ENCODE results near the gene CATSPERB. TPM values are rescaled to one million over a fixed set of nuclear protein-coding genes. Genes with fewer than 3 reads are reported as not detected.

CATSPERB gene
- total and polyA plus RNA-seq, 10 of the 15 experiments (the other 5 are each of a cell fraction or from before 2014, with no cell fraction given) = not detected

DNA sequence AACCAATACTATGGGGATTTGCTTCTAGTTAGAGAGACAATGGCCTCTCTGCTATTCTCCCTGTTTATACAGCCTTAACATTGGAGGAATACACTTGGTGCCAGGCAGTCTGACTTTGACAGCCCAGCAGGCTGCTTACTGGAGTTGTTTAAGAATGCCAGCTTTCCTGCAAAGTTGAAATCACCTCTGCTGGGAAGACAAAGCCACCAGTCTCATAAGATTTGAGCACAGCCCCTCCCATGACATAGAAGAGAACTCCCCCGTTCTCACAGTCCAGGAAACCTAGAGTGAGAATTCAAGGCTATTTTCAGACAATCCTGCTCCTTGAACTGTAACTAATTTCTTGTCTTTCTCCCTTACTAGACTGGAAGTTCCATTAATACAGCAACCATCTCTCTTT, 21.1 kb upstream of the CATSPERB start:
- H3K4me1 ChIP-seq (ENCODE audit: control insufficient read depth, insufficient read depth, low read length) = no peaks in the 10 kb centered on the region
- no peaks in the 10 kb centered on the region for H3K9me3 ChIP-seq (replicated peaks; ENCODE audit: control insufficient read depth, insufficient read depth, low read length)
- TF ChIP-seq EZH2 (IDR thresholded peaks at IDR 0.05; ENCODE audit: borderline replicate concordance, control insufficient read depth, low read depth, low read length) = no peak
- no peak for TF ChIP-seq NFYB (IDR thresholded peaks at IDR 0.05; ENCODE audit: insufficient read depth, low read depth, low read length)
- TF ChIP-seq RBBP5 (conservative IDR thresholded peaks at IDR 0.05) = no peak
- H3K36me3 ChIP-seq (ENCODE audit: control insufficient read depth in 2 of 2, insufficient read depth in 2 of 2, low read length in 1 of 2) = no peaks in the 10 kb centered on the region
- ChIA-PET CTCF (no interaction called here), POLR2A (no interaction called here), RAD21 (ENCODE audit: unreplicated experiment) (interaction anchor here (1.2 kb wide), 1 partner anchor 244 kb away, joined by 3 read pairs; no protein-coding TSS in a partner anchor), SMC1A (ENCODE audit: uncharacterized antibody, unreplicated experiment) (no interaction called here)
- H3K27me3 ChIP-seq (replicated peaks in 1 of 2; ENCODE audit: control insufficient read depth in 2 of 2, insufficient read depth in 2 of 2, low read length in 1 of 2) = no peaks in the 10 kb centered on the region
- no peaks in the 10 kb centered on the region for H3K79me2 ChIP-seq (ENCODE audit: control insufficient read depth, insufficient read depth, low read length)
- DNase-seq (ENCODE audit: low read depth, low spot score) = no peak
- no peak overlapping the region for H3K27ac ChIP-seq (ENCODE audit: control insufficient read depth, insufficient read depth)
- ATAC-seq = no peak
- WGBS (ENCODE audit: insufficient coverage, insufficient replicate concordance, low lambda C conversion rate, missing lambda C conversion rate) = 17% methylated on average over 1 of the region's 1 CpG
- no peak for FAIRE-seq
- in situ Hi-C loops (cut with MboI) (no loop called here), intact Hi-C loops (cut with micrococcal nuclease; ENCODE audit: unreplicated experiment) (no loop called here)
- BruUV-seq (replicated peaks) = no TSS peak
- H3K4me3 ChIP-seq = no peak overlapping the region
- no peaks in the 10 kb centered on the region for H4K20me1 ChIP-seq (ENCODE audit: control insufficient read depth, insufficient read depth)
- H3K4me2 ChIP-seq (ENCODE audit: control insufficient read depth, insufficient read depth) = no peak overlapping the region
- no peak overlapping the region for H3K9ac ChIP-seq (ENCODE audit: control insufficient read depth, insufficient read depth, low read length)
- H2AFZ ChIP-seq (ENCODE audit: control insufficient read depth, low read depth, low read length) = no peak overlapping the region

DNA sequence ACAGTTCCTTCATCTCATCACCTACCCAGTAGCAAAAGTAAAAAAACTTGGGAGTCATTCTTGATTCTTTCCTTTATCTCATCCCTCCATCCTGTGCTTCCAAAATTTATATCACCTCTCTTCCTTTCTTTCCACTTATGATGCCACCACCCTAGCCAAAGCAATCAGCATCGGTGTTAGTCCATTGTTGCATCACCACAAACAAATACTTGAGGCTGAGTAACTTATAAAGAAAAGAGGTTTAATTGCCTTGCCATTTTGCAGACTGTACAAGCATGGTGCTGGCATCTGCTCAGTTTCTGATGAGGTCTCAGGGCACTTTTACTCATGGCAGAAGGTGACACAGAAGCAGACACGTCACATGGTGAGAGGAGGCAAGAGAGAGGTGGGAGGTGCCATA, 19.8 kb upstream of the CATSPERB start:
- BruUV-seq (replicated peaks) = no TSS peak
- Histone ChIP-seq H3K36me3 (ENCODE audit: control insufficient read depth in 2 of 2, insufficient read depth in 2 of 2, low read length in 1 of 2) (no peaks in the 10 kb centered on the region), H3K4me1 (ENCODE audit: control insufficient read depth, insufficient read depth, low read length) (no peaks in the 10 kb centered on the region), H2AFZ (ENCODE audit: control insufficient read depth, low read depth, low read length) (no peak overlapping the region), H3K4me2 (ENCODE audit: control insufficient read depth, insufficient read depth) (no peak overlapping the region), H3K9ac (ENCODE audit: control insufficient read depth, insufficient read depth, low read length) (no peak overlapping the region), H3K27ac (ENCODE audit: control insufficient read depth, insufficient read depth) (no peak overlapping the region), H3K27me3 (replicated peaks in 1 of 2; ENCODE audit: control insufficient read depth in 2 of 2, insufficient read depth in 2 of 2, low read length in 1 of 2) (no peaks in the 10 kb centered on the region), H4K20me1 (ENCODE audit: control insufficient read depth, insufficient read depth) (no peaks in the 10 kb centered on the region), H3K9me3 (replicated peaks; ENCODE audit: control insufficient read depth, insufficient read depth, low read length) (no peaks in the 10 kb centered on the region), H3K4me3 (no peak overlapping the region), H3K79me2 (ENCODE audit: control insufficient read depth, insufficient read depth, low read length) (no peaks in the 10 kb centered on the region)
- FAIRE-seq = no peak
- CTCF ChIA-PET = no interaction called here
- no peak for TF ChIP-seq RFX5 (IDR thresholded peaks at IDR 0.05; ENCODE audit: low read depth, low read length)
- no peak for TF ChIP-seq WRNIP1 (IDR thresholded peaks at IDR 0.05; ENCODE audit: borderline replicate concordance, low read depth, low read length)
- TF ChIP-seq PAX5 (IDR thresholded peaks at IDR 0.05; ENCODE audit: borderline replicate concordance, low read depth, low read length) = no peak
- no peak for TF ChIP-seq POLR2AphosphoS5 (IDR thresholded peaks at IDR 0.05; ENCODE audit: low read length)
- TF ChIP-seq ZZZ3 (IDR thresholded peaks at IDR 0.05; ENCODE audit: control insufficient read depth, insufficient read length, low read depth) = no peak
- TF ChIP-seq SREBF1 (IDR thresholded peaks at IDR 0.05; ENCODE audit: low read length) = no peak
- TF ChIP-seq ZBED1 (IDR thresholded peaks at IDR 0.05; ENCODE audit: borderline replicate concordance) = no peak
- TF ChIP-seq ZNF384 (IDR thresholded peaks at IDR 0.05; ENCODE audit: borderline replicate concordance, low read depth, low read length) = no peak
- no peak for TF ChIP-seq RAD21 (IDR thresholded peaks at IDR 0.05; ENCODE audit: insufficient read depth, low read depth, low read length)
- TF ChIP-seq SPI1 (IDR thresholded peaks at IDR 0.05; ENCODE audit: borderline replicate concordance, insufficient read depth, low read depth, low read length) = no peak
- in situ Hi-C loops (cut with MboI) (no loop called here), intact Hi-C loops (cut with micrococcal nuclease; ENCODE audit: unreplicated experiment) (no loop called here)
- SMC1A ChIA-PET (ENCODE audit: uncharacterized antibody, unreplicated experiment) = no interaction called here
- 4% methylated on average over 2 of the region's 2 CpGs for WGBS (ENCODE audit: insufficient coverage, insufficient replicate concordance, low lambda C conversion rate, missing lambda C conversion rate)
- RAD21 ChIA-PET (ENCODE audit: unreplicated experiment) = interaction anchor here (1.2 kb wide), 1 partner anchor 245 kb away, joined by 3 read pairs; no protein-coding TSS in a partner anchor
- no peak for DNase-seq (ENCODE audit: low read depth, low spot score)
- POLR2A ChIA-PET = no interaction called here
- ATAC-seq = no peak

All from GM12878 (cell line).